Astrocyte of the spinal cord (primary cell): ENCODE measurements around the gene MAPRE3.

Source experiments
- DNase-seq: peaks from one replicate; pipeline ENCODE4 v3.0.0; 2011; ENCODE audit warnings: low read depth, low spot score
- H3K4me3 ChIP-seq: 2 replicates; pipeline ENCODE4 v1.5.1; 2011; ENCODE audit warnings: low read depth, mild to moderate bottlenecking, low read length, moderate library complexity
- CTCF ChIP-seq: IDR thresholded peaks from 2 replicates; pipeline ENCODE4 v1.5.1; 2012; ENCODE audit warnings: low read depth, mild to moderate bottlenecking, low read length, inconsistent platforms
- in situ Hi-C: cut with HindIII; loops from 2 replicates; pipeline ENCODE4 v1.10.0; 2017; ENCODE audit warnings: low sequenced_read_pairs

Gene MAPRE3

DNA sequence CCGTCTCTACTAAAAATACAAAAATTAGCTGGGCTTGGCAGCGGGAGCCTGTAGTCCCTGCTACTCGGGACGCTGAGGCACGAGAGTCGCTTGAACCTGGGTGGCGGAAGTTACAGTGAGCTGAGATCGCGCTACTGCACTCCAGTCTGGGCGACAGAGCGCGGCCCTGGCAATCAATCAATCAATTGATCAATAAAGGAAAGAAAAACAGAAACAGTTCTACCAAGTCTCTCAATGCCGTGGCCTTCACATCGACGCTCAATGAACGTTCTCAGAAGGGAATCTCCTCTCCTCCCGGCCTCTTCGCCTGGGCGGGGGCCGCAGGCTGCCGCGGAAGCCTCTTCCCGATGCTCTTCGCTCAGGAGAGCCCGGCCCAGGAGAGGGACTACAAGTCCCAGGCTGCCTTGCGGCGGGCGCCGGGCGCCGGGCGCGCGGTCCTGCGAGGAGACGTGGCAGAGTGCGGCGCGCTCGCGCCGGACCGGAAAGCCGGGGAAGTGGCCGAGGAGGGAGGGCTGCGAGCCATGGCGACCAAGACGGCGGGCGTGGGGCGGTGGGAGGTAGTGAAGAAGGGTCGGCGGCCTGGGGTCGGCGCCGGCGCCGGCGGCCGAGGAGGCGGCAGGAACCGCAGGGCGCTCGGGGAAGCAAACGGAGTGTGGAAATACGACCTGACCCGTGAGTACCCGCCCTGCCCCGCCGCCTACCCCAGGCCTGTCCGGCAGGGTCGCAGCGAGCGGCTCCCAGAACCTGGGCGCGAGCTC, 62.2 kb downstream of the MAPRE3 start, which contains the start of gene TMEM214:
TSS of gene TMEM214 (plus strand) at position 471 of the 758 bp plus-strand sequence. CDS start at position 522, 51 bp downstream.
- H3K4me3 ChIP-seq: peak within 1 kb of the TSS; percentile 58
- DNase-seq: peak; percentile 88
- in situ Hi-C loops: no loop called here
- no peak for TF ChIP-seq CTCF

DNA sequence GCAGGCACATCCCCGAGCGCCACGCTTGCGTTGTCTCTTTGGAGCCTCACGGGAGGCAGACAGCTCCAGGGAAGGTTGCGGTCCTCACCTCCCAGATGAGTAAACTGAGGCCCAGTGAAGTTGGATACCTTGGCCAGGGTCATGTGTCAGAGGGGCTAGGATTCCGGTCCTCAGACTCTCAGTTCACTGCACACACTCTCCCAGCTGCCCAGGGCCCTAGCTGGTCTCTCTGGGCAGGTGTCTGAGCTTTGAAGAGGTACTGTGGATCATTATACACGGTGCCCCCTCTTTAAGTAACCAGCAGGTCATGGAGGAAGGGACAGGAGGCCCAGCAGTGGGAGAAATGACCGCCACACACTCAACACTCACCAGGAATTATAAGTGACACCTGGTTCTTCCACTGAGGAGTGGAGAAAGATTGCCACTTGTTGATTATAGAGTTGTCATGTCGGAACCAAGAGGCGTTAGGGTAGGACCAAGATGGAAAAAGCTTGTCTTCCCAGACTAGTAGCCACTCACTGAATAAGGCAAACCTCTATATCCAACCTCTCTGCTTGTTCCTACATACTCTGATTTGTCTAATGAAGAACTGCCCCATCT, 62.9 kb downstream of the MAPRE3 start:
- no peak for DNase-seq
- in situ Hi-C loops: no loop called here
- TF ChIP-seq CTCF: no peak
- peak overlapping the region; percentile 58 for H3K4me3 ChIP-seq

- TF ChIP-seq CTCF: no peak
- no peak overlapping the region for H3K4me3 ChIP-seq
- DNase-seq: no peak
- in situ Hi-C loops: no loop called here
These were observed 67.6 kb downstream of the MAPRE3 start for GRCh38 chr2:27038012-27038411.

DNA sequence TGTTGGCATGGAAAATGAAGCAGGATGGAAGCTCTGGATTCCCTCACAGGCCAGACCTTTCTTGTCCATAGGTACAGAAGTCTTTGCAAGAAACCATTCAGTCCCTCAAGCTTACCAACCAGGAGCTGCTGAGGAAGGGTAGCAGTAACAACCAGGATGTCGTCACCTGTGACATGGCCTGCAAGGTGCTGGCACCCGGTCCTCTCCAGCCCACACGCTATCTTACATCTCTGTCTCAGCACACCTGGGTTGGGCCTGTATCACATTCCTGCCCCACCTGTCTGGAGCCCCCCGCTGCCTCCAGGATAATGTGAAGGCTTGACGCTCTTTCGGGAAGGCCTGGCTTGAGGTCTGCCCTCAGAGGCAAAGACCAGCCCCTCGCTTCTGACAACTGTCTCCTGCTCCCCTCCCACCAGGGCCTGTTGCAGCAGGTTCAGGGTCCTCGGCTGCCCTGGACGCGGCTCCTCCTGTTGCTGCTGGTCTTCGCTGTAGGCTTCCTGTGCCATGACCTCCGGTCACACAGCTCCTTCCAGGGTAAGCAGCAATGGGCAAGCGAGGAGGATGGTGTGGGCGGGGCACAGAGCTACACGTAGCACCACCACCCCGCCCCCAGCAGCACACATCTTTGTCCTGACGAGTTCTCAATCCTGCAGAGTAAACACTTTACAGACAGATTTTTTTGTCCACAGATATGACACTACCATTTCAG, 68.3 kb downstream of the MAPRE3 start:
- no peak for TF ChIP-seq CTCF
- in situ Hi-C loops: no loop called here
- DNase-seq: no peak
- H3K4me3 ChIP-seq: no peak overlapping the region

DNA sequence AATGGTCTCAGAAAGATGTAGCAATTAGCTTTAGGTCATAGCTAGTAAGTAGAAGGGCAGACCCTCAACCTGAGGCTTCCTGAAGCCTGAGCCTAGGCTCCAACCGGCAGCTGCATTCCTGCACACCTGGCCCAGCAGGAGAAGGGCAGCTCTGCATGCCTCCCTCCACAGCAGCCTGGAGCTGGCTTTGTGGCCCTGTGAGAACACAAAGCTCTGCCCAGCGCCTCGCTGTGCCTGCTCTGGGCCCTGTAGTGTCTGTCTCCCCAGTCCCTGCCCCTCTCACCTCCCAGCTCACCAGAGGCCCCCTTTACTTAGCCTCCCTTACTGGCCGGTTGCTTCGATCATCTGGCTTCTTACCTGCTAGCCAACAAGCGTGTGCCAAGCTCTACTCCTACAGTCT, 69.0 kb downstream of the MAPRE3 start:
- no peak for DNase-seq
- no peak overlapping the region for H3K4me3 ChIP-seq
- in situ Hi-C loops: no loop called here
- TF ChIP-seq CTCF: no peak

DNA sequence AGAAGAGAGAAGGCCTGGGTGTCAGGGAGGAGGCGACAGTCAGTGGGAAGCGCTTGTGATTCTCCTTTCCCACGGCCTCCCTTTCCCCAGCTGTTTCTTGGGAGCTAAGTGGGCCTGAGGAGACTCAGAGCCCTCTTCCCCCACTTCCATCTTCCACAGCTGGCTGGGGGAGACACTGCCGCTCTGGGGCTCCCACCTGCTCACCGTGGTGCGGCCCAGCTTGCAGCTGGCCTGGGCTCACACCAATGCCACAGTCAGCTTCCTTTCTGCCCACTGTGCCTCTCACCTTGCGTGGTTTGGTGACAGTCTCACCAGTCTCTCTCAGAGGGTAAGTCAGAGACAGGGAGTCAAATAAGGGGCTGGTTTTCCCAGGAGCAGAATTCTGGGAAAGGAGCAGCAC, 69.4 kb downstream of the MAPRE3 start:
- in situ Hi-C loops: no loop called here
- no peak overlapping the region for H3K4me3 ChIP-seq
- no peak for TF ChIP-seq CTCF
- DNase-seq: no peak
